ENCODE measurements around the gene RYR2.

DNA sequence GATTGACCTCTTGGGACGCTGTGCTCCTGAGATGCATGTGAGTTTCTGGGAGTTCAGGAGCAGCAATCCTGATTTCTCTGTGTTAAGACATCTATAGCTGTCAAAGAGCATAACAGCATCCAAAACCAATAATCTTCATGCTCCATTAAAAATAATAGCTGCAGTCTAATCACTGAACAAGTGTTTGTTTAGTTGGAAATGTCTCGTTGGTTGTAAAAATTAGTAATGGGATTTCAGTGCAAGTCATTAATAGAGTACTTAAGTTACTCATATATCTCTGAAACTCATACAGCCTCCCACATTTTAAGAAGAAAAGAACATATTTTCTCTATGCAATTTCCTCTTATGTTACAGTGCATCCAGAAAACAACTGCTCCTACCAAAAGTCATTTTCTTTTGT, 599.0 kb downstream of the RYR2 start:
- TF ChIP-seq CTCF (IDR thresholded peaks at IDR 0.05) (no peak), POLR2AphosphoS5 (IDR thresholded peaks at IDR 0.05) (no peak)

All from breast epithelium (tissue), 3 donors.